ENCODE measurements around the gene HNRNPM.
"Not testable (repeated sequence)": the region's sequence is repeated elsewhere in the genome, so short reads cannot be mapped to it uniquely, and the experiment has no call there.

The HNRNPM gene

DNA sequence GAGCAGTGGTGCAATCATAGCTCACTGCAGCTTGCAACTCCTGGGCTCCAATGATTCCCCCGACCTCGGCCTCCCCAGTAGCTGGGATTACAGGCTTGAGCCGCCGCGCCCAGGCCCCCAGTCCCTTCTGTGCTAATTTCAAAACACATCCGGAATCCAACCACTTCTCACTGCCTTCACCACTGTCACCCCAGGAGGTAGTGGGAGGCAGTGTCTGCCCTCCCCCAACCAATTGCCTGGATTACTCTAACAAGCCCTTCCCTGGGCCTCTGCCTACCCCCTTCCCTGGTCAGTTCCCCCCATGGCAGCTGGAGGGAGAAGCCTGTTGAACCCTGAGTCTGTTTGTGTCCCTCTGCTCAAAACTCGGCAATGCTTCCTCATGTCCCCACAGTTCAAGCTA lies 55.4 kb downstream of the HNRNPM start:
- DNase-seq, result peak in 4 of 42 donors; percentile 13 to 44 (median 16)
- intact Hi-C loops (cut with DNase I), result loop anchor here (5.0 to 10.0 kb wide), 2 partner anchors 53 to 85 kb away; partner anchors contain the start of gene MARCHF2

- DNase-seq, result no peak
- intact Hi-C loops (cut with DNase I), result loop anchor here (5.0 to 10.0 kb wide), 2 partner anchors 54 to 87 kb away; partner anchors contain the start of gene MARCHF2
Observed at GRCh38 chr19:8501516-8501915, 56.7 kb downstream of the HNRNPM start.

DNA sequence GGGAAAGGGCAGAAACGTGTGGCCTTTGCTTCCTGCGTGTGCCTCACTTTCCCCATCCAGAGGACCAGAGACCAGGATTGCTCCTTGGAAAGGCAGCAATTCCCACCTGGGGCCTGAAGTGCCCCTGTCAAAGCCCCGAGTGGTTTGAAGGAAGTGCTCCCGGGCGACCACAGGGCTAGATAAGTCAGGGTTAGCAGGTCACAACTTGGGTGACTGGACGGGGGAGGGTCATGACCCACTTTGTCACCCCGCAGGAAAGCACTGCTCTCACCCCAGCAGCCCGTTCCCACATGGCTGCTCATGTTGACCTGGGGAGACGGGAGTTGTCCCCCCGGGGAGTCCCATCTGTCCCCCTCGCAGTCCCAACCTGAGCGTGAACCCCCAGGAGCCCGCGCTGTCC lies 57.2 kb downstream of the HNRNPM start:
- intact Hi-C loops (cut with DNase I), result loop anchor here (5.0 to 10.0 kb wide), 2 partner anchors 55 to 87 kb away; partner anchors contain the start of gene MARCHF2
- no peak for DNase-seq

DNA sequence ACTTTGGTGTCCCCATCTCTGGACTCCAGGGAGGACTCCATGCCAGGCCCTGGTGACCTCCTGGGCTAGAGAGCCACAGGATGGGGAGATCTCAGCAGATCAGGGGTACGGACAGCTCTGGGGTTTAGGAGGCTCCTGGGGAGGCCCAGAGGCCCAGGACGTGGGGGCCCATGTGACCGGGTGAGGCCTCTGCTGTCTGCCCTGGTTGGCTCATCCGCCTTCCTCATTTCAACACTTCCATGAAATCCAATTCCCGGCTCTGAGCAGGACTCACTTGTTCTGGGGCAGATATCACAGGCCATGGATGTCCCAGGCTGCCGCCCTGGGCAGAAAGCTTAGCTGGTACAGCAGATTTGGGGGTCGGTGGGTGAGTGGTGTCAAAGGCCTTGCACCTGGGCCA lies 58.7 kb downstream of the HNRNPM start:
- intact Hi-C loops (cut with DNase I), result loop anchor here (5.0 to 10.0 kb wide), 2 partner anchors 56 to 89 kb away; partner anchors contain the start of gene MARCHF2
- DNase-seq, result no peak

GRCh38 chr19:8504171-8504570 lies 59.4 kb downstream of the HNRNPM start:
- intact Hi-C loops (cut with DNase I), result loop anchor here (5.0 to 10.0 kb wide), 2 partner anchors 57 to 89 kb away; partner anchors contain the start of gene MARCHF2
- DNase-seq, result no peak

- intact Hi-C loops (cut with DNase I), result loop anchor here (5.0 to 10.0 kb wide), 2 partner anchors 58 to 90 kb away; partner anchors contain the start of gene MARCHF2
- no peak for DNase-seq
Observed at GRCh38 chr19:8504919-8505318, 60.1 kb downstream of the HNRNPM start.

GRCh38 chr19:8505680-8506401 lies 61.1 kb downstream of the HNRNPM start:
- intact Hi-C loops (cut with DNase I), result loop anchor here (10.0 kb wide), 1 partner anchor 91 kb away; the partner anchor contains the start of gene MARCHF2
- peak; percentile 60 to 95 (median 88) for DNase-seq

- intact Hi-C loops (cut with DNase I), result loop anchor here (10.0 kb wide), 1 partner anchor 92 kb away; the partner anchor contains the start of gene MARCHF2
- no peak for DNase-seq
Observed at GRCh38 chr19:8506402-8506957, 61.7 kb downstream of the HNRNPM start.

DNA sequence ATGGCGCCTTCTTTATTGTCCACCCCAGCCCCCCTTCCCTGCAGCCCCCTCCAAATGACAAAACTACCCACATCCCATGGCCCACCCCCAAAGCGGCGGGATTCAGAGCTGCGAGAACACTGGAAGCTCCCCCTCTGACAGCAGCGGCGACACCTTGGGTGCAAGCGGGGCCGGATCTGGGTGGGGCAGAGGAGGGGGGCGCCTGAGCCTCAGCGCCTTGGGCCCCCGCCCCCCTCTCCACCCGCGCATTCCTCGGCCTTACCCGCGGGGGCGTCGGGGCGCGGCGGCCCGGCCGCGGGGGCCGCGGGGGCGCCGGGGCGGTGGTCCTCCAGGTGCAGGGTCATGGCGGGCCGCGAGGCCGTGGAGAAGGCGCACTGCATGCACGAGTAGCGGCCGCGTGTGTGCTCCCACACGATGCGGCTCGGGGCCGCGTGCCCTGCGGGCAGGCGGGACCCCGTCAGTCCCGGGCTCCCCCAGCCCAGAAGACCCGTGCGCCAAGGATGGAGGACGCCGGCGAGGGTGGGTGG lies 65.9 kb downstream of the HNRNPM start:
- intact Hi-C loops (cut with DNase I), result no loop called here
- DNase-seq, result no peak

DNA sequence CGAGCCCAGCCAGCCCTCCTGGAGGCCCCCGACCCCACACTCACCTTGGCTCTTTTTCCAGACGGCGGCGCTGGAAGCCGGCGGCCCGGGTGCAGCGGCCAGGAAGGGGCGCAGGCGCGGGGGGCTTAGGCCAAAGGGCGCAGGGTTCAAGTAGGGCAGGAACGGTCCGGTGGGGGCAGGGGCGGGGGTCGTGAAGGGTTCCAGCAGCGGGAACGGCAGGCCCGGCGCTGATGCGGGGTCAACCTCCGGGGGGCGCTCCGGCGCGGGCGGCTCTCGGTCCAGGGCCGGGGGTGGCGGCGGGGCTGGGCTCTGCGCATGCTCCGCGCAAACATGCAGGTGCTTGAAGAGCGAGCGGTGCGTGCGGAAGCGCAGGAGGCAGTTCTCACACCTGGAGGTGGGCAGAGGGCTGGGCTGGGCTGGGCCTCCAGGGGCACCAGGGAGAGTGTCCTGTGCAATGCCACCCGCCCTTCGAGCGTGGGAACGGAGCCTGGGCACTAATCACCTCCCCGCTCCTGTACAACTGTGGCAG lies 66.9 kb downstream of the HNRNPM start:
- intact Hi-C loops (cut with DNase I), result no loop called here
- no peak for DNase-seq

GRCh38 chr19:8512115-8512967 lies 67.6 kb downstream of the HNRNPM start:
- intact Hi-C loops (cut with DNase I), result no loop called here
- no peak for DNase-seq

GRCh38 chr19:8513036-8513686 lies 68.4 kb downstream of the HNRNPM start:
- intact Hi-C loops (cut with DNase I), result no loop called here
- DNase-seq, result no peak

DNA sequence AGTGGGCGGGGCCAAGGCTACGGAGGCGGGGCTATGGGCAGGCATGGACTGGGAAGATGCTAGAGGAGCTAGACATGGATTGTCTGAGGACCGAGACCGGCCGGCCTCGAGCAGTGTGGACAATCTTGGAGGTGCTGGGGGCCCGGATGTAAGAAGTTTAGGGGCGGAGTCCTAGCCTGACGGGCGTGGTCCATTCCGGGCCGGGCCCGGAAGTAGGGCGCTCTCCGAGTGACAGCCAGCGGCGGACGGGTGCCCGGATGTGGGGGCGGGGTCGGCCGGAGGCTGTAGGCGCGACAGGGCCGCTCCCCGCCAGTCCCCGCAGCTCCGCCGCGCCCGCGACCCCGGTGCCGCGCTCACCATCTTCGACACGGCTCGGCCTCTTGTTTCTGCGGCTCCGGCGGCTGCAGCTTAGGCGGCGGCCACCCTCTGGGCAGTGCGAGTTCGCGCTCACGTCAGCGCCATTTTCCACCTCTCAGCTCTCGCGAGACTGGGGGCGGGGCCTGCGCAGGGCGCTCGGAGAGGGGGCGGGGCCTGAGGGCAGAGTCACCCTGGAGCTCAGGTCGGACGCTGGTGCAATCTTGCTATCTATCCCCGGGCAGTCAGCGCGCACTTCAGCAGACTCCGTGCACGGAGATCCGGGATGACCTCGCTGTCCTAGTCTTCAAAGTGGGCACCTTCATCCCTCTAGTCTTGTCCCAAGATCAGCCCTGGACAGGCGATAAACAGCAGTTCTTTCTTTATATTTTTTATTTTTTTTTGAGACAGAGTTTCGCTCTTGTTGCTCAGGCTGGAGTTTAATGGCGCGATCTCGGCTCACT lies 69.1 kb downstream of the HNRNPM start, which contains the start of gene ZNF414:
Gene ZNF414, minus strand, starts transcription at position 481 of the 818 bp plus-strand sequence. Its CDS starts 121 bp downstream, at position 360.
- intact Hi-C loops (cut with DNase I), result no loop called here
- DNase-seq, result peak; percentile 92 to 99 (median 96)

DNA sequence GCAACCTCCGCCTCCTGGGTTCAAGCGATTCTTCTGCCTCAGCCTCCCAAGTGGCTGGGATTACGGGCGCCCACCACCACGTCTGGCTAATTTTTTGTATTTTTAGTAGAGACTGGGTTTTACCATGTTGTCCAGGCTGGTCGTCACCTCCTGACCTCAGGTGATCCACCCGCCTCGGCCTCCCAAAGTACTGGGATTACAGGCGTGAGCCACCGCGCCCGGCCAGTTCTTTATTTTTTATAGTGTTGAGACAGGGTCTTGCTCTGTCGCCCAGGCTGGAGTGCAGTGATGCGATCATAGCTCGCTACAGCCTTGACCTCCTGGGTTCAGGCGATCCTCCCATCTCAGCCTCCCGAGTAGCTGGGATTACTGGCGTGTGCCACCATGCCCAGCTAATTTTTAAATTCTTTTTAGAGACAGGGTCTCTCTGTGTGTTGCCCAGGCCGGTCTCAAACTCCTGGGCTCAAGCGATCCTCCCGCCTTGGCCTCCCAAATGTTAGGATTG lies 69.8 kb downstream of the HNRNPM start:
- DNase-seq; intact Hi-C loops (cut with DNase I): not testable (repeated sequence)

GRCh38 chr19:8515317-8515716 lies 70.5 kb downstream of the HNRNPM start:
- intact Hi-C loops (cut with DNase I), result no loop called here
- peak in 27 of 42 donors; percentile 25 to 83 (median 54) for DNase-seq

DNA sequence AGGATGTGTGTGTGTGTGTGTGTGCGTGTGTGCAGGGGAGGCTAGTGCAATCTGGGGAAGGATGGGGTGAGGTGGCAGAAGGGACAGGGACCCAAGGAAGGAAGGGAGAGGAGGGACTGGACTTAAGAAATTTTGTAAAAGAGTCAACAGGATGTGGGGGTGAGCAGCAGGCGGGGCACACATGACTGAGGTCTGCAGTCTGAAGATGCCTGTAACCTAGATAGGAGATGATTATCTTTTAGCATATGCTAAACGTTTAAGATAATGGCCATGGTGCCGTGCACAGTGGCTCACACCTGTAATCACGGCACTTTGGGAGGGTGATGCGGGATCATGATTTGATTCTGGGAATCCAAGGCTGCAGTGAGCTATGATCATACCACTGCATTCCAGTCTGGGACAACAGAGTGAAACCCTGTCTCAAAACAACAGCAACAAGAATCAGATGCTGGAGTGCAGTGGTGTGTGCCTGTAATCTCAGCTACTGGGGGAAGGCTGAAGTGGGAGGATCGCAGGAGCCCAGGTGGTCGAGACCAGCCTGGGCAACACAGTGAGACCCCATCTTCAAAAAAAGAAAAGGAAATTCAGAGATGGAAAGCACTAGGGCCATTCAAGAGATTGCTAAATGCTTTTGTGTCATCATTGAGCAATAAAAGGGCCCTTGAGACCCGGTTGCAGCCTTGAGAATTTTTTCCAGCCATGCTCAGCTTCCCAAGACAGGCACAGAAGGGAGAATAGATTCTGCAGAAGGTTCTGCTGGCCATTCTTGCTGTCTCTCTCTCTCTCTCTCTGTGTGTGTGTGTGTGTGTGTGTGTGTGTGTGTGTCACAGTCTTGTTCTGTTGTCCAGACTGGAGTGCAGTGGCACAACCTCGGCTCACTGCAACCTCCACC lies 73.0 kb downstream of the HNRNPM start:
- intact Hi-C loops (cut with DNase I), result no loop called here

More for the DNA sequence above, 73.0 kb downstream of the HNRNPM start:
- no peak for DNase-seq

All from head of caudate nucleus (tissue), 42 donors.